Epithelial cell of umbilical artery (primary cell): ENCODE data around the gene C8A. TPM values are rescaled to one million over a fixed set of nuclear protein-coding genes. Genes with fewer than 3 reads are reported as not detected.

Experiments
- total RNA-seq: library from RNA; depleted of rRNA; stranded (reverse); fragments of >200 nt; gene quantifications from 2 replicates; pipeline ENCODE4 v1.2.3, GENCODE V29; 2014

C8A gene
- total RNA-seq, result not detected in 2 replicates

GRCh38 chr1:56854521-56855099 lies at the start of gene C8A:
C8A (plus strand) TSS chr1:56854797; CDS start chr1:56854902, 105 bp downstream.

GRCh38 chr1:56819387-56819899 lies 35.2 kb upstream of the C8A start, which contains the start of gene FYB2:
FYB2 (minus strand) TSS chr1:56819404; CDS start chr1:56819290, 114 bp downstream.

GRCh38 chr1:56965916-56966697 lies 111.5 kb downstream of the C8A start, which contains the start of gene C8B:
C8B (minus strand) TSS chr1:56966015; CDS start chr1:56965948, 67 bp downstream.

Other genes starting within 250 kb of the C8A start
- 2.3 and 3.8 TPM in 2 replicates for gene PRKAA2, start 209.5 kb upstream of the C8A start, total RNA-seq
- not detected in 2 replicates for gene FYB2, start 35.4 kb upstream of the C8A start, total RNA-seq
- gene C8B, start 111.2 kb downstream of the C8A start, total RNA-seq, result not detected in 2 replicates